Activated CD8-positive, alpha-beta memory T cell treated with anti-CD3 and anti-CD28 coated beads for 36 hours (primary cell): ENCODE results near the gene NUCB1. TPM values are rescaled to one million over a fixed set of nuclear protein-coding genes. Genes with fewer than 3 reads are reported as not detected.

ENCODE experiments used
- total RNA-seq, 2 experiments: library from RNA; stranded (reverse); gene quantifications; one replicate each; pipeline ENCODE4 v1.2.3, GENCODE V29; 2021

Gene NUCB1
- total RNA-seq, 2 experiments from 2014 or later: 89.2 to 89.5 TPM

Other genes with a start within 250 kb of the NUCB1 start
- gene NTN5, start 227.3 kb upstream of the NUCB1 start, total RNA-seq: under 1 TPM; 0.06 to 0.19 TPM
- not detected for gene FUT2, start 204.3 kb upstream of the NUCB1 start, total RNA-seq
- gene MAMSTR, start 180.6 kb upstream of the NUCB1 start, total RNA-seq: 1 to 10 TPM in 1 of 2 experiments, under 1 TPM in 1; 0.91 to 1.0 TPM
- gene RASIP1, start 159.7 kb upstream of the NUCB1 start, total RNA-seq: under 1 TPM; 0.19 to 0.63 TPM
- gene IZUMO1, start 153.4 kb upstream of the NUCB1 start, total RNA-seq: not detected
- gene FUT1, start 147.7 kb upstream of the NUCB1 start, total RNA-seq: under 1 TPM; 0.06 to 0.17 TPM
- gene FGF21, start 144.8 kb upstream of the NUCB1 start, total RNA-seq: not detected
- 10 to 100 TPM; 71.5 to 73.1 TPM for gene BCAT2, start 89.3 kb upstream of the NUCB1 start, total RNA-seq
- under 1 TPM; 0.27 to 0.44 TPM for gene HSD17B14, start 63.8 kb upstream of the NUCB1 start, total RNA-seq
- 1 to 10 TPM; 4.8 to 5.5 TPM for gene PLEKHA4, start 31.7 kb upstream of the NUCB1 start, total RNA-seq
- gene PPP1R15A, start 27.9 kb upstream of the NUCB1 start, total RNA-seq: 10 to 100 TPM; 31.4 to 31.9 TPM
- not detected for gene TULP2, start 1.6 kb upstream of the NUCB1 start, total RNA-seq
- under 1 TPM; 0.32 to 0.67 TPM for gene DHDH, start 33.4 kb downstream of the NUCB1 start, total RNA-seq
- 100 to 1,000 TPM; 272 to 279 TPM for gene BAX, start 54.6 kb downstream of the NUCB1 start, total RNA-seq
- gene FTL, start 65.0 kb downstream of the NUCB1 start, total RNA-seq: 1,000 to 10,000 TPM; 1,469 to 1,496 TPM
- gene GYS1, start 93.0 kb downstream of the NUCB1 start, total RNA-seq: 10 to 100 TPM; 50.8 to 54.7 TPM
- 100 to 1,000 TPM; 173 to 175 TPM for gene RUVBL2, start 93.6 kb downstream of the NUCB1 start, total RNA-seq
- not detected for gene LHB, start 116.8 kb downstream of the NUCB1 start, total RNA-seq
- not detected for gene CGB3, start 124.0 kb downstream of the NUCB1 start, total RNA-seq
- not detected for gene CGB2, start 131.6 kb downstream of the NUCB1 start, total RNA-seq
- gene CGB1, start 136.6 kb downstream of the NUCB1 start, total RNA-seq: not detected
- not detected for gene CGB5, start 143.5 kb downstream of the NUCB1 start, total RNA-seq
- gene CGB8, start 148.8 kb downstream of the NUCB1 start, total RNA-seq: not detected
- gene CGB7, start 157.4 kb downstream of the NUCB1 start, total RNA-seq: not detected
- not detected for gene NTF4, start 164.5 kb downstream of the NUCB1 start, total RNA-seq
- gene KCNA7, start 172.4 kb downstream of the NUCB1 start, total RNA-seq: not detected
- 100 to 1,000 TPM; 201 TPM for gene SNRNP70, start 185.1 kb downstream of the NUCB1 start, total RNA-seq
- gene LIN7B, start 214.1 kb downstream of the NUCB1 start, total RNA-seq: 1 to 10 TPM; 4.7 to 4.9 TPM
- gene C19orf73, start 218.8 kb downstream of the NUCB1 start, total RNA-seq: 1 to 10 TPM; 1.0 to 1.4 TPM
- gene PPFIA3, start 219.2 kb downstream of the NUCB1 start, total RNA-seq: 1 to 10 TPM; 3.9 to 4.7 TPM